CD4-positive, alpha-beta T cell treated with Interleukin-15 for 1 hour (primary cell): ENCODE measurements around the gene CPNE6.
"Not testable (repeated sequence)": the region's sequence is repeated elsewhere in the genome, so short reads cannot be mapped to it uniquely, and the experiment has no call there.

ENCODE experiments used
- DNase-seq: peaks from one replicate; pipeline ENCODE4 v3.0.0-alpha.2; 2020

CPNE6 gene

GRCh38 chr14:24087004-24087403 lies 15.6 kb downstream of the CPNE6 start:
- no peak for DNase-seq

GRCh38 chr14:24088095-24088494 lies 16.7 kb downstream of the CPNE6 start:
- DNase-seq, result no peak

DNA sequence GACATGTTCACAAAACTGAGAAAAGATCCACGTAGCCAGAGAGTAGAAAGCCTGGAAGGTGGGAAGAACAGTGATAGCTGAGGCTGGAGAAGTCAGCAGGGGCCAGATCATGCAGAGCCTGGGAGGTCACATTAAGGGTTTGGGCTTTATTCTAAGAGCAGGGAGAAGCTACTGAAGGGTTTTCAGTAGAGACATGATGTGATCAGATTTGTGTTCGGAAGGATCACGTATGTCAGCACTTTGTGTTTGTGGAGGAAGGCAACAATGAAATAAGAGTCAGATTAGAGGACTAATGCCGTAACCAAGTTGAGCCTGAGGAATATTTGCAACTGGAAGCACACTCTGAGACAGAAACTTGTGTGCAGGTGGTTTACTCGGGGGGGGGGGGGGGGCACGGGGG lies 18.5 kb downstream of the CPNE6 start:
- DNase-seq, result no peak

- DNase-seq, result no peak
These were observed 20.7 kb downstream of the CPNE6 start for GRCh38 chr14:24092110-24092504.

GRCh38 chr14:24092505-24093206 lies 21.3 kb downstream of the CPNE6 start:
- DNase-seq, result no peak

DNA sequence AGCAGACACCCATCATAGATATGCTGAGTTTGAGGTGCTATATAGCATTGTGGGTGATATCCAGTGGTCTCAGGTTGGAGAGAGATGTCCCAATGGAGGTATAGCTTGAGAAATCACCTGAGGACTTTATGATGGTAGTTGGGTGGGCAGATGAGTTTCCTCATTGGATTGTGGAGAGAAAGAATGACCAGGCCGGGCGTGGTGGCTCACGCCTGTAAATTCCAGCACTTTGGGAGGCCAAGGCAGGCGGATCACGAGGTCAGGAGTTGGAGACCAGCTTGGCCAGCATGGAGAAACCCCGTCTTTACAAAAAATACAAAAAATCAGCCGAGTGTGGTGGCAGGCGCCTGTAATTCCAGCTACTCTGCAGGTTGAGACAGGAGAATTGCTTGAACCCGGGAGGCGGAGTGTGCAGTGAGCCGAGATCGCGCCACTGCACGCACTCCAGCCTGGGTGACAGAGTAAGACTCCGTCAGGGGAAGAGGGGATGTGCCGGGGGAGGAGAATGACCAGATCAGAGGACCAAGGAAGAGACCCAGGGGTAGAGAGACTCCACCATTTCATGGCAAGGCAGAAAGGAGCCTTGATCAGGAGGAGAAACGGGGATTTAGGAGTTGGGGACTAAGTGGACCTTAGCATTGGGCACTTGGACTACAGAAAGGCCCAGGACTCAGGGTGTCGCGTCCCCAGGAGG lies 22.0 kb downstream of the CPNE6 start:
- no peak for DNase-seq

GRCh38 chr14:24093901-24094840 lies 22.8 kb downstream of the CPNE6 start, which contains the start of gene PCK2:
Gene PCK2 (plus strand): TSS chr14:24094311. CDS start chr14:24094406, 95 bp downstream.
- DNase-seq, result peak; percentile 83

DNA sequence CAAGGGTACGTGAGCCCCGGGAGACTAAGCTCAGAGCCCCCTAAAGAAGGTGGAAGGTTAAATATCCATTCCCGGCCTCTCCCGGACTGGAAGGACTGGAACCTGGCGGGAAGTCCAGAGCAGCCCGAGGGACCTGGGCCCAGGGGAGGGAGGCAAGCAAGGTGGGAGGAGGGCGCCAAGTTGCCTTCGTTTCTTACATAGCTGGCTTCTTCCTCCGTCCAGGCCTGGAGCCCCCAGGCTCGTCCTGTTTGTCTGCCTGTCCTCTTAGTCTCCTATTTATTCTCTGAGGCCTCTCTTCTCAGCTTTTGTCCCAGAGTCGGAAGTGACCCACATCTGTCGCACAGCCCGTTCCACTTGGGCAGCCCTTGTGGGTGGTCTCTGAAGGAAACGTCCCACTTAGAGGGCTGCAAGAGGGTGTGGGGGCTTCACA lies 23.5 kb downstream of the CPNE6 start:
- DNase-seq, result no peak

- DNase-seq, result peak; percentile 58
These were observed 24.1 kb downstream of the CPNE6 start for GRCh38 chr14:24095271-24096068.

- DNase-seq, result no peak
These were observed 25.3 kb downstream of the CPNE6 start for GRCh38 chr14:24096545-24097181.

- no peak for DNase-seq
These were observed 27.0 kb downstream of the CPNE6 start for GRCh38 chr14:24098229-24098926.

DNA sequence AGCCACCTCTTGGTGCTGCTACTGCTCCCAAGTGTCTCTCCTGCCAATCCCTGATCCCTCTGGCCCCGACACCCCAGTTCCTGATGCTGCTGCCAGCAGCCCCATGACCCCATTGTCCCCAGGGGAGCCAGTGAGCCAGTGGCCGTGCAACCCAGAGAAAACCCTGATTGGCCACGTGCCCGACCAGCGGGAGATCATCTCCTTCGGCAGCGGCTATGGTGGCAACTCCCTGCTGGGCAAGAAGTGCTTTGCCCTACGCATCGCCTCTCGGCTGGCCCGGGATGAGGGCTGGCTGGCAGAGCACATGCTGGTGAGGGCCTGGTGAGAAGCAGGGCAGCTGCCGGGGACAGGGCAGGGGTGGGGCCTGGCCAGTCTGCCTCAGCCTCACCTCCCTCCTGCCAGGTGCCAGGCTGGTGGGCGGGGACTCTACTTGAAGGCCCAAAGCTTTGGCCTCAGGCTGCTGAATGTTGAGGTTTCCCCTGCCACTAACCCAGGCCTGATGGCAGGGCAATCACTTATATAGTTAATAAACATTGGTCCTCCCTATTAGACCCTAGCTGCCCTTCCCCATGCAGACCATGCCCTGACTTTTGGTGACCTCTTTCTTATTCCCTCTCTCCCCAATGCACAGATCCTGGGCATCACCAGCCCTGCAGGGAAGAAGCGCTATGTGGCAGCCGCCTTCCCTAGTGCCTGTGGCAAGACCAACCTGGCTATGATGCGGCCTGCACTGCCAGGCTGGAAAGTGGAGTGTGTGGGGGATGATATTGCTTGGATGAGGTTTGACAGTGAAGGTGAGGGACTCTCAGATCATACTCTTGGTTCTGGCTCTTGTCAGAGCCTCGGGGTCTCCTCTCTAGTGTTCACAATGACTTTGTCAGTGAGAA lies 27.8 kb downstream of the CPNE6 start:
- no peak for DNase-seq

- no peak for DNase-seq
These were observed 29.0 kb downstream of the CPNE6 start for GRCh38 chr14:24100197-24100981.

DNA sequence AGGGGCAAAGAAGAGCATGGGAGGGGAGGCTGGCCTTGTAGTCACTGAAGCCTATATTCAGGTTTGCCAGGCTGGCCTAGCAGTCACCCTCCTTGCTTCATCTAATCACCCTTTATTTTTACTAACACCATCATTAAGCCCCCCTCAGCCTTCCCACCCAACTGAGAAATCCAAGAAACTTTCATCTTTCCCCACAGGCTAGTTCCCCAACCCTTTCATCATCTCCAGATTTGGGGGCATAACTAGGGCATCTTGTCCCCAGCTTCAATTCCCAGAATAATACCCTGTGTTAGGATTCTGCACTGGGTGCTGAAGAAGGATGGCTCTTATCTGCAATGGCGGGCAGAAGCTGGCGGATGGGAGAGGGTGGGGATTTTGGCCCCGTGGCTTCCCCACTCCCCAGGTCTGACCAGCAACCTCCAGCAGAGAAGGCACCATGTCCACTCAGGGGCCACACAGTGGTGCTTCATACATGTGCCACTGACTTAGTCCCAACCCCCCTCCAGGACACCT lies 29.7 kb downstream of the CPNE6 start:
- no peak for DNase-seq

GRCh38 chr14:24102357-24103048 lies 31.1 kb downstream of the CPNE6 start:
- no peak for DNase-seq

DNA sequence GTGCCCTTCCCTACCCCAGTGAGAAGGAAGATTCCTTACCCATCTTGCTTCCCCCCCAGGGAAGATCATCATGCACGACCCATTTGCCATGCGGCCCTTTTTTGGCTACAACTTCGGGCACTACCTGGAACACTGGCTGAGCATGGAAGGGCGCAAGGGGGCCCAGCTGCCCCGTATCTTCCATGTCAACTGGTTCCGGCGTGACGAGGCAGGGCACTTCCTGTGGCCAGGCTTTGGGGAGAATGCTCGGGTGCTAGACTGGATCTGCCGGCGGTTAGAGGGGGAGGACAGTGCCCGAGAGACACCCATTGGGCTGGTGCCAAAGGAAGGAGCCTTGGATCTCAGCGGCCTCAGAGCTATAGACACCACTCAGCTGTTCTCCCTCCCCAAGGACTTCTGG lies 32.1 kb downstream of the CPNE6 start:
- DNase-seq, result no peak

DNA sequence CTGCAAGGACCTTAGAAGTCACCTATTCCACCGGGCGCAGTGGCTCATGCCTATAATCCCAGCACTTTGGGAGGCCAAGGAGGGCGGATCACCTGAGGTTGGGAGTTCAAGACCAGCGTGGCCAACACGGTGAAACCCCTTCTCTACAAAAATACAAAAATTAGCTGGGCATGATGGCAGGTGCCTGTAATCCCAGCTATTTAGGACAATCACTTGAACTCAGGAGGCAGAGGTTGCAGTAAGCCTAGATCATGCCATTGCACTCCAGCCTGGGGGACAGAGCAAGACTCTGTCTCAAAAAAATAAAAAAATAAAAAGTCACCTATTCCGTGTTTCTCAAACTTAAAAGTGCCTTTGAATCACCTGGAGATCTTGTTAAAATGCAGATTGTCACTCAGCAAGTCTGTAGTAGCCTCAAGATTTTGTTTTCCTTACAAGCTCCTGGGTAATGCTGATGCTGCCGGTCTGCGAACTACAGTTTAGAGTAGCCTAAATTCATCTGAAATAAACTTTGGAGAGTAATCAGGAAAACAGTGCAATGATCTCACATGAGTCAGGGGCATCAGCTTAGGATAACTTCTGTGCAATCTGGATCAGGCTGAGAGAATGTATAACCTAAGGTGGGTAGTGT lies 34.4 kb downstream of the CPNE6 start:
- not testable (repeated sequence) for DNase-seq

DNA sequence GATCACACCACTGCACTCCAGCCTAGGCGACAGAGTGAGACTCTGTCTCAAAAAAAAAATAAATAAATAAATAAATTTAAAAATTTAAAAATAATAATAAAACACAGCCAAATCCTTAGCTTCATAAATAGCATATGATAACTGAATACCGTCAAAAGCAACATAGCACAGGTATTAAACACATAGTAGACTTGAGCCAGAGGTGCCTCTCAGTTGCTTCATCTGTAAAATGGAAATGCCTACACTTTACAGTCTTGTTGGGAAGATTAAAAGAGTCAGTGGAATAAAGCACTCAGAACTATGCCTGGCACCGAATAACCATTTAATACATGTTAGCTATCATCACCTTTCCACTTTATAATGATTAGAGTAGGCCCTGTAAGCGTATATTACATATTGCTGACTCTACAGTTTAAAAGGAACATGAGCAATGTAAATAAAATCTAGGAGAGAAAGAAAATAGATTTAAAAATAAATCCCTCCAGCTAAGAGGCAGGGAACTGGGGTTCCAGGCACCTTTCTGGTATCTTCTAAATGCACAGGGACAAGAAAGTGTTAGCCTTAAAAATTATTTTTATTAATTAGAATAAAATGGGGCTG lies 35.4 kb downstream of the CPNE6 start:
- DNase-seq, result no peak
